Astrocyte (in vitro differentiated cells and primary cell): ENCODE data around the gene LTB. TPM values are rescaled to one million over a fixed set of nuclear protein-coding genes. Genes with fewer than 3 reads are reported as not detected.
A peak's percentile ranks its signal among the peaks of the same experiment; 100 is the strongest.

Experiments
- DNase-seq: peaks from one replicate; pipeline ENCODE4 v3.0.0-alpha.2; 2010; ENCODE audit warnings: low read depth
- FAIRE-seq: peaks from 2 replicates; lab custom pipeline; 2011; peaks lifted over from hg19 to GRCh38; lab: Jason Lieb, UNC
- H2AFZ ChIP-seq: 2 replicates; pipeline ENCODE4 v1.6.0; 2012; ENCODE audit warnings: low read depth, low read length, inconsistent platforms
- H3K27ac ChIP-seq: 2 replicates; pipeline ENCODE4 v1.5.1; 2011; ENCODE audit warnings: low read depth, low read length, inconsistent platforms
- H3K27me3 ChIP-seq: 2 replicates; pipeline ENCODE4 v1.6.0; 2011; ENCODE audit warnings: low read length, inconsistent platforms; ENCODE audit not compliant: insufficient read depth
- H3K36me3 ChIP-seq: 2 replicates; pipeline ENCODE4 v1.5.1; 2011; ENCODE audit warnings: low read length, inconsistent platforms; ENCODE audit not compliant: insufficient read depth
- H3K4me1 ChIP-seq: 2 replicates; pipeline ENCODE4 v1.5.1; 2011; ENCODE audit warnings: low read length, inconsistent platforms; ENCODE audit not compliant: insufficient read depth
- H3K4me2 ChIP-seq: 2 replicates; pipeline ENCODE4 v1.6.0; 2012; ENCODE audit warnings: low read length, inconsistent platforms
- H3K4me3 ChIP-seq: 2 replicates; pipeline ENCODE4 v1.5.1; 2011; ENCODE audit warnings: low read depth, mild to moderate bottlenecking, low read length, inconsistent platforms; ENCODE audit not compliant: insufficient read depth
- H3K79me2 ChIP-seq: 2 replicates; pipeline ENCODE4 v1.6.0; 2012; ENCODE audit warnings: mild to moderate bottlenecking, low read length, inconsistent platforms; ENCODE audit not compliant: insufficient read depth
- H3K9ac ChIP-seq: 2 replicates; pipeline ENCODE4 v1.6.0; 2012; ENCODE audit warnings: mild to moderate bottlenecking, low read length, inconsistent platforms
- H3K9me3 ChIP-seq: 2 replicates; pipeline ENCODE4 v1.5.1; 2012; ENCODE audit warnings: low read depth, mild to moderate bottlenecking, low read length, inconsistent platforms; ENCODE audit not compliant: insufficient read depth
- H4K20me1 ChIP-seq: 2 replicates; pipeline ENCODE4 v1.6.0; 2012; ENCODE audit warnings: low read length, inconsistent platforms; ENCODE audit not compliant: insufficient read depth
- H3K27ac Mint-ChIP-seq: one replicate; pipeline ENCODE4 v1.8.0; 2021; ENCODE audit warnings: mild to moderate bottlenecking, mixed read lengths; ENCODE audit not compliant: unreplicated experiment
- H3K27me3 Mint-ChIP-seq: one replicate; pipeline ENCODE4 v1.8.0; 2021; ENCODE audit warnings: low read depth, mixed read lengths; ENCODE audit not compliant: unreplicated experiment
- H3K36me3 Mint-ChIP-seq: one replicate; pipeline ENCODE4 v1.8.0; 2021; ENCODE audit warnings: low read depth, mixed read lengths; ENCODE audit not compliant: unreplicated experiment
- H3K4me1 Mint-ChIP-seq: one replicate; pipeline ENCODE4 v1.8.0; 2021; ENCODE audit warnings: low read depth, mixed read lengths; ENCODE audit not compliant: unreplicated experiment
- H3K4me3 Mint-ChIP-seq: one replicate; pipeline ENCODE4 v1.8.0; 2021; ENCODE audit warnings: mild to moderate bottlenecking, moderate library complexity, mixed read lengths; ENCODE audit not compliant: unreplicated experiment
- H3K9me3 Mint-ChIP-seq: one replicate; pipeline ENCODE4 v1.8.0; 2021; ENCODE audit warnings: mild to moderate bottlenecking, mixed read lengths; ENCODE audit not compliant: unreplicated experiment
- CTCF ChIP-seq: IDR thresholded peaks from 2 replicates; pipeline ENCODE4 v1.5.1; 2011; ENCODE audit warnings: low read depth, mild to moderate bottlenecking, inconsistent platforms, low read length, moderate library complexity; ENCODE audit not compliant: insufficient read depth
- EZH2 ChIP-seq: IDR thresholded peaks from 2 replicates; pipeline ENCODE4 v1.6.1; 2012; ENCODE audit warnings: mild to moderate bottlenecking, low read length, inconsistent platforms; ENCODE audit not compliant: insufficient read depth
- total RNA-seq: library from RNA; stranded (reverse); gene quantifications from 2 replicates; pipeline ENCODE4 v1.2.1, GENCODE V29; 2021

Gene LTB
- total RNA-seq, 1 donor from 2014 or later = 0.52 TPM

- no peak for DNase-seq
- Mint-ChIP-seq H3K4me1 (peaks cover 17% of the 10 kb centered on the region), H3K9me3 (no peaks in the 10 kb centered on the region), H3K27ac (no peak overlapping the region), H3K4me3 (peak overlapping the region; percentile 94), H3K36me3 (peaks cover 11% of the 10 kb centered on the region), H3K27me3 (no peaks in the 10 kb centered on the region)
- Histone ChIP-seq H3K4me2 (peak overlapping the region; percentile 95), H3K4me3 (no peak overlapping the region), H3K9me3 (no peaks in the 10 kb centered on the region), H2AFZ (no peak overlapping the region), H3K36me3 (peaks cover 9% of the 10 kb centered on the region), H3K27me3 (no peaks in the 10 kb centered on the region), H3K4me1 (peaks cover 21% of the 10 kb centered on the region), H3K27ac (no peak overlapping the region), H3K9ac (peak overlapping the region; percentile 87), H4K20me1 (no peaks in the 10 kb centered on the region), H3K79me2 (peaks cover 13% of the 10 kb centered on the region)
- TF ChIP-seq CTCF (no peak), EZH2 (no peak)
- no peak for FAIRE-seq
Measured at GRCh38 chr6:31548544-31548873, 33.7 kb downstream of the LTB start.

GRCh38 chr6:31547727-31548543 is 34.3 kb downstream of the LTB start:
- peaks cover 21% of the 10 kb centered on the region for H3K4me1 ChIP-seq
- H3K9me3 Mint-ChIP-seq = no peaks in the 10 kb centered on the region
- no peaks in the 10 kb centered on the region for H3K27me3 ChIP-seq
- peak overlapping the region; percentile 66 for H2AFZ ChIP-seq
- no peaks in the 10 kb centered on the region for H3K27me3 Mint-ChIP-seq
- H3K79me2 ChIP-seq = peaks cover 13% of the 10 kb centered on the region
- H3K4me3 Mint-ChIP-seq = peak overlapping the region; percentile 94
- H3K4me1 Mint-ChIP-seq = peaks cover 17% of the 10 kb centered on the region
- FAIRE-seq = no peak
- H3K9ac ChIP-seq = peak overlapping the region; percentile 87
- peak overlapping the region; percentile 87 for H3K27ac Mint-ChIP-seq
- peak overlapping the region; percentile 59 for H3K4me3 ChIP-seq
- H3K27ac ChIP-seq = peak overlapping the region; percentile 78
- no peak for DNase-seq
- H3K36me3 Mint-ChIP-seq = peaks cover 11% of the 10 kb centered on the region
- peak overlapping the region; percentile 95 for H3K4me2 ChIP-seq
- H4K20me1 ChIP-seq = no peaks in the 10 kb centered on the region
- H3K9me3 ChIP-seq = no peaks in the 10 kb centered on the region
- peaks cover 6% of the 10 kb centered on the region for H3K36me3 ChIP-seq
- no peak for TF ChIP-seq CTCF
- no peak for TF ChIP-seq EZH2
